Measurements from ENCODE around the gene MYO5B. TPM values are rescaled to one million over a fixed set of nuclear protein-coding genes. Genes with fewer than 3 reads are reported as not detected.

MYO5B gene
- total and polyA plus RNA-seq, 2 of the 4 experiments (the other 2 are of a cell fraction), result 0.24 to 0.54 TPM

DNA sequence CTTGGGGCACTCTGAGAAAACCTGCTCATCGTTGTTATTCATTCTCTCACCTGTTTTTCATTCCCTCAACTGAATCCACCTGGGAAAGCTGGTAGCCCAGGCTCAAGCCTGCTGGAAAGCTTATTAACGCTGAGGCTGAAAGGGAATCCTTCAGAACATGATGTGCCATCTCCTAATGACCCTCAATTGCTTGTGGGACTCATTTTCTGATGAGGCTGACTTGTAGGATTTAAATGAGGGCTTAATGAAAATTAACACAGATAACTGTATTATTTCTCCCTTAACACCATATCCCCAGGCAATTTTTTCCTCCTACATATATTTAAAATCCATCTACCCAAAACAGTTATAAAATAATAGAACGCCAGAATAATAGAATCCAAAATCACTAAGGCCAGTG, 218.9 kb downstream of the MYO5B start:
- no TSS peak for BruUV-seq (replicated peaks)
- Histone ChIP-seq H3K27ac (ENCODE audit: insufficient read depth, low read length) (no peak overlapping the region), H3K27me3 (ENCODE audit: control insufficient read depth, insufficient read depth, low read length) (peaks cover 2% of the 10 kb centered on the region; the same call in 1 of the 2 replicates), H2AK5ac (ENCODE audit: low read depth, low read length) (no peak overlapping the region), H4K5ac (ENCODE audit: low read depth, low read length) (no peak overlapping the region), H2BK20ac (ENCODE audit: low read depth, low read length) (no peak overlapping the region), H3K56ac (ENCODE audit: extremely low read depth, insufficient read depth, low read length) (no peak overlapping the region), H3K4me3 (ENCODE audit: insufficient read depth, low read depth, low read length) (no peak overlapping the region), H3K79me1 (ENCODE audit: low read depth in 1 of 2, low read length in 2 of 2) (no peaks in the 10 kb centered on the region), H2BK120ac (ENCODE audit: low read depth, low read length) (no peak overlapping the region), H3K36me3 (ENCODE audit: control insufficient read depth, insufficient read depth, low read length) (no peaks in the 10 kb centered on the region), H3K4ac (ENCODE audit: low read depth, low read length) (no peak overlapping the region), H2AK9ac (replicated peaks; ENCODE audit: low read depth, low read length, poor library complexity) (no peak overlapping the region), H3K4me1 (ENCODE audit: control insufficient read depth, insufficient read depth, low read length) (no peaks in the 10 kb centered on the region), H2BK5ac (ENCODE audit: low read depth, low read length, poor library complexity, severe bottlenecking) (no peak overlapping the region), H4K20me1 (ENCODE audit: insufficient read depth, low read length) (no peaks in the 10 kb centered on the region), H2BK15ac (ENCODE audit: low read depth, low read length) (no peak overlapping the region), H3K14ac (replicated peaks; ENCODE audit: low read depth, low read length) (no peak overlapping the region), H4K91ac (ENCODE audit: insufficient read depth, low read depth, low read length) (no peak overlapping the region), H3K4me2 (ENCODE audit: low read depth, low read length) (no peak overlapping the region), H2AFZ (replicated peaks; ENCODE audit: low read length, poor library complexity) (no peak overlapping the region), H4K8ac (ENCODE audit: low read depth in 2 of 2, low read length in 2 of 2) (no peak overlapping the region), H3K9ac (ENCODE audit: low read depth, low read length) (no peak overlapping the region), H3K9me3 (ENCODE audit: control insufficient read depth, insufficient read depth, low read length) (no peaks in the 10 kb centered on the region), H3K9me1 (ENCODE audit: insufficient read depth, low read length) (no peaks in the 10 kb centered on the region), H3K23ac (ENCODE audit: low read depth, low read length) (no peak overlapping the region), H3K18ac (ENCODE audit: low read depth, low read length) (no peak overlapping the region)
- no CpG with 5 or more reads among the region's 3 CpGs for WGBS, 2 experiments (ENCODE audit: extremely low coverage in 2 of 2, insufficient read length in 1 of 2)
- dilution Hi-C loops (cut with HindIII; ENCODE audit: low sequenced_read_pairs, unreplicated experiment), result no loop called here
- POLR2A ChIA-PET (ENCODE audit: unreplicated experiment), result no interaction called here
- ATAC-seq (ENCODE audit: low read depth), result no peak
- intact Hi-C loops (cut with micrococcal nuclease), result no loop called here
- DNase-seq, result no peak
- no peak for TF ChIP-seq MAFK (IDR thresholded peaks at IDR 0.05; ENCODE audit: low read depth, low read length)
- CTCF ChIA-PET, result no interaction called here
- in situ Hi-C loops (cut with MboI; ENCODE audit: low sequenced_read_pairs), result no loop called here

Measured in IMR-90 (cell line).